SKM-1 treated with dmso at 0.1 percent for 144 hours (cell line): ENCODE measurements around the gene DAND5.

ENCODE experiments used
- DNase-seq: peaks from one replicate; lab custom pipeline; 2025; ENCODE audit not compliant: unreplicated experiment; lab: John Stamatoyannopoulos, UW

Gene DAND5

DNA sequence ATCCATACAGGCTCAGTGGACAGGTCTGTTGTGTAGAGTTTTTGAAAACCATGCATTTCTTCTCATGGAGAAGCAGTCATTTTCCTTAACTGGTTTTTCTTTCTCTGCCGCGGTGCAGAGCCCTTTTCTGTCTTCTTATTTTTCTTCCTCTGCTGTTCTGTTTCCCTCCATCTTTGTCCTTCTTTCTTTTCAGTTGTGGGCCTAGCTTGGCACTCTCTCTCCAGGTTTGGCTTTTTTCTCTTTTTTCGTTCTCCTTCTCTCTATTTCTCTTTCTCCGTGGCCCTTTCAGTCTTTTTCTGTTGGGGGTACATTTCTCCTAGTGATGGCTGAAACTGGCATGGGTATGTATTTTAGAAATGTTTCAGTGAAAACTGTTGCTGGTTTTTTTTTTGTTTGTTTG, 50.0 kb downstream of the DAND5 start:
- no peak for DNase-seq

DNA sequence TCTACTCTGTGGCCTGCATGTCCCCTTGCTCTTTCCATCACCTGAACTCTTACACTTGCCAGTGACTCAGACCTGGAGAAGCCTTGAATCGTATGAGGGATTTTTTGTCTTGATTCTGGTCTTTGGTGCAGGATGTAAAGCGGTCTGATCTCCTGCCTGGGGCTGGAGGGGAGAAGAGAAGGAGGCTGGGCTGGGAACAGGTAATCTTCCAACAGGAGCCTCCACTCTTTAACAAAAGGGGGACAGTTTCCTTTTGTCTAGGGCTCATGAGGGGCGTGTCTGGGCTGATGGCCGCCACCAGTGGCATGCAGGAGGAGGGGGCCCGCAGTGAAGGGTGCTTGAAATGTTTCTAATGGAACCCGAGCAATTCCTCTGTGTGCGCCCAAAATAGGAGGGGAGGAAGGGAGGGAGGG, 50.6 kb downstream of the DAND5 start:
- DNase-seq, result no peak

DNA sequence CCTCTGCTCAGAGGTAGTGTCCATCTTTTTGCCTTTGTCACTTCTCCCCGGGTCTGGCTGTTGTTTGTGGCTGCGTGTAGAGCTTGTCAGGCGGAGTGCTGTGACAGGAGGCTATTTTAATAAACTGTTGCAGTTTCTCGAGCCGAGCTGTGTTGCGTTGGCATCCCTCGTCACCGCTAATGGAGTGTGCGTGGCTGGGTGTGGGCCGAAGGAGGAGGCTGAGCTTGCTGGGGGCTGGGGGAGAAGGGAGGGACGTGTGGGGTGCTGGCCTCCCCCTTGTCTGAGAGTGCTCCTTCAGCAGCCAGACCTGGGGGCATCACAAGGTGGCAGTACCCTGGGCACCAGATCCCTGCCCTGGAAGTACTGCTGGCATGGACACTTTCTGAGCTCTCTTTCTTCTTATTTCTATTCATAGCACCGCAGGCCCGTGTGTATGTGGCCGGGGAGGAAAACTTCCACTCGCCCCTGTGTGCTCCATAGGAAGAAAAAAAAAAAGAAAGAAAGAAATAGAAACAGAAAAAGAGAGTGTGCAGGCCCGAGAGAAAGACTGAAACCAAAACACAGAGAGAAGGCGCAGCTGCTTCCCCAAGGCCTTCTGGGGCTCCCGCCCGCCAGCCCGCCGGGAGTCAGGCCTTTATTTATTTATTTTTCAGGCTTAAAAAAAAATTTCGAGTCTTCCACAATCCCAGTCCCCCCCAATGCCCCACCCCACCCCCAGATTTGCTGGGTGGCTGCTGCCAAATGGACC, 52.9 kb downstream of the DAND5 start:
- DNase-seq, result no peak

- DNase-seq, result no peak
Observed at GRCh38 chr19:13022859-13023636, 53.7 kb downstream of the DAND5 start.

- no peak for DNase-seq
Observed at GRCh38 chr19:13023656-13024055, 54.3 kb downstream of the DAND5 start.
